ENCODE results near the gene MUC12.

The MUC12 gene

DNA sequence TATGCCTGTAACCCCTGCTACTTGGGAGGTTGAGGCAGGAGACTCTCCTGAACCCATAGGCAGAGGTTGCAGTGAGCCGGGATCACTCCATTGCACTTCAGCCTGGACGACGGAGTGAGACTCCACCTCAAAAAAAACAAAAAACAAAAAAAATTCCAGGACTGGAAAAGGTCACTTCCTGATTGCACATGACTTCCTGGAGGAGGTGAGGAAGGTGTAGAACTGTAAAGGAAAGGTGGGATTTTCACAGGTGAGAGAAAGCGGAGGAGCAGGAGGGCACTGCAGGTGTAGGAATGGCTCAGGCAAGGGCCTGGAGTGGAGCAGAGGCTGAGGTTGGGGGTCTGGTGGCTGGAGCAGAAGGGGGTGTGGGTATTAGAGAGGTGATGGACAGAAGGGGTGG lies 23.3 kb upstream of the MUC12 start:
- Histone ChIP-seq H3K4me3 (ENCODE audit: low read length) (no peak overlapping the region), H3K4me1 (ENCODE audit: control insufficient read depth, insufficient read depth, low read length) (peaks cover 26% of the 10 kb centered on the region), H3K9me3 (ENCODE audit: control insufficient read depth, low read length) (no peaks in the 10 kb centered on the region), H3K36me3 (ENCODE audit: control insufficient read depth, insufficient read depth, low read length) (no peaks in the 10 kb centered on the region), H3K27me3 (ENCODE audit: control insufficient read depth, insufficient read depth, low read length) (peaks cover 7% of the 10 kb centered on the region), H3K9ac (ENCODE audit: low read length) (no peak overlapping the region)

DNA sequence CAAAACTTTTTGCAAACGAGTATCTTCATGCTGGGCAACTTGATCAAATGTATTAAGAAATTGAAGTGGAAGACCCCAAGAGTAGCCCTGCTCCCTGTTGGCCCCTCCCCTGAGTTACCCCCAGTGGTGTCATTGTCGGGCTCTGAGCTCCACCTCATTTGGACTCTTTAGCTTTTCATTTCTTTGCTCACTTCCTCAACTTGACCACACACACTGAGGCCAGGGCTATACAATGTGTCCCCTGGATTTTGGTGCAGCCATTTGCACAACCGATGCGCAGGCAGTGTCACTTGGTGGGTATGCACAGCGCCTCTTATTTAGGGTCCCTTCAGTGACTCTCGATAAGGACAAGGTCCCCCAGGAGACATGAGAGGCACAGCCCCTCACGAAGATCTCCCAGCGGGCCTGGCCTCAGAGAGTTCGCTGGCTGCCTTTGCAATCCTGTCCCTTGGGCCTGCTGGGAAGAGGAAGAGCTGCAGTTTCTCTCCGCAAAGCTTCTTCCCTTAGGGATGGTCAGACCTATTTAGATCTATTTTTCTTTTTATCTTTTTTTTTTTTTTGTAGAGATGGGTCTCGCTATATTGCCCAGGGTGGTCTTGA lies 22.5 kb upstream of the MUC12 start:
- Histone ChIP-seq H3K27me3 (ENCODE audit: control insufficient read depth, insufficient read depth, low read length) (peaks cover 7% of the 10 kb centered on the region), H3K36me3 (ENCODE audit: control insufficient read depth, insufficient read depth, low read length) (no peaks in the 10 kb centered on the region), H3K9me3 (ENCODE audit: control insufficient read depth, low read length) (no peaks in the 10 kb centered on the region), H3K4me3 (ENCODE audit: low read length) (no peak overlapping the region), H3K4me1 (ENCODE audit: control insufficient read depth, insufficient read depth, low read length) (peaks cover 26% of the 10 kb centered on the region), H3K9ac (ENCODE audit: low read length) (no peak overlapping the region)

DNA sequence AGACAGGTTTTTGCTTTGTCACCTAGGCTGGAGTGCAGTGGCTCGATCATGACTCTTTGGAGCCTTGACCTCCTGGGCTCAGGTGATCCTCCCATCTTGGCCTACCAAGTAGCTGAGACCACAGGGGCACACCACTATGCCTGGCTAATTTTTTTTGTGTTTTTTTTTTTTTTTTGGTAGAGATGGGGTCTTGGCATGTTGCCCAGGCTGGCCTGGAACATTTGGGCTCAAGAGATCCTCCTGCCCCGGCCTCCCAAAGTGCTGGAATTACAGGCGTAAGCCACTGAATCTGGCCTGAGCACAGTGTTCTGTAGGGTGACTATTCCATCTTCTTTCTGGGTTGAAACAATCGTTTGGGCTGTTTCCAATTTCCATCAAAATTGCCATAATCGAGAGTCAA lies 21.6 kb upstream of the MUC12 start:
- no peaks in the 10 kb centered on the region for H3K36me3 ChIP-seq (ENCODE audit: control insufficient read depth, insufficient read depth, low read length)
- peaks cover 13% of the 10 kb centered on the region for H3K27me3 ChIP-seq (ENCODE audit: control insufficient read depth, insufficient read depth, low read length)
- H3K4me3 ChIP-seq (ENCODE audit: low read length), result no peak overlapping the region
- H3K9ac ChIP-seq (ENCODE audit: low read length), result no peak overlapping the region
- H3K4me1 ChIP-seq (ENCODE audit: control insufficient read depth, insufficient read depth, low read length), result peaks cover 21% of the 10 kb centered on the region
- H3K9me3 ChIP-seq (ENCODE audit: control insufficient read depth, low read length), result no peaks in the 10 kb centered on the region

DNA sequence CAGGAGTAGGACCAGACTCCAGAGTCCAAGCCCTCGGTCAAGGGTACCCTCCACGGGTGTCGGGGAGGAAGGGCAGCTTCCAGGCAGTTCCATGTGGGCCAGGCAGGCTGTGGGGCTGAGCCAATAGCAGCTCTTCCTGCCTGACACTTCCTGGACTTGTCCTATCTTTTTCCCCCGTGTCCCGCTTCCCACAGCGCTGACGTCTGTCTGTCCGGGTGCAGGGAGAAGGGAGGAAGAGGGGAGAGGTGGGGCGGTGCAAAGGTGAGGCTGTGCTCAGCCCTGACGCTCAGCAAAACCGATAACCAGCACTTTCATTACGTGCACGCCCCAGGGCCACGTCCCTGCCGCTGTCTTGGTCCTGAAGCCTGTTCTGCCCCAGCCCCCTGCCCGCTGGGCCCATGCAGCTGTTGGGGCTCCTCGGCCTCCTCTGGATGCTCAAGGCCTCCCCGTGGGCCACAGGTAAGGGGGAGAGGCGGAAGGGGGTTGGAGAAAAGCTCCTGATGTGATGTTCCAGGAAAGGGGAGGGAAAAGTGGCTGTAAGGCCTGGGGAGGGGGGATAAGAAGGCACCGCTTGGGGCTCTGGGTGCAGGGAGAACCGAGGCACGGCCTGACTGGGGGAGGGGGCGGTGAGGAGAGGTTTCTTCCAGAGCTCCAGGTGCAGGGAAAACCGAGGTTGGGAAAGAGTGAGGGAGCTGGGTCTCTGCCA lies 20.0 kb upstream of the MUC12 start, which contains the start of gene MUC3A:
TSS of gene MUC3A (plus strand) at position 308 of the 706 bp plus-strand sequence. CDS start at position 399, 91 bp downstream.
- peaks cover 9% of the 10 kb centered on the region for H3K4me1 ChIP-seq (ENCODE audit: control insufficient read depth, insufficient read depth, low read length)
- H3K9me3 ChIP-seq (ENCODE audit: control insufficient read depth, low read length), result no peaks in the 10 kb centered on the region
- no peaks in the 10 kb centered on the region for H3K36me3 ChIP-seq (ENCODE audit: control insufficient read depth, insufficient read depth, low read length)
- peak within 1 kb of the TSS; percentile 39 for H3K4me3 ChIP-seq (ENCODE audit: low read length)
- H3K27me3 ChIP-seq (ENCODE audit: control insufficient read depth, insufficient read depth, low read length), result peaks cover 13% of the 10 kb centered on the region
- H3K9ac ChIP-seq (ENCODE audit: low read length), result peak within 1 kb of the TSS; percentile 80

DNA sequence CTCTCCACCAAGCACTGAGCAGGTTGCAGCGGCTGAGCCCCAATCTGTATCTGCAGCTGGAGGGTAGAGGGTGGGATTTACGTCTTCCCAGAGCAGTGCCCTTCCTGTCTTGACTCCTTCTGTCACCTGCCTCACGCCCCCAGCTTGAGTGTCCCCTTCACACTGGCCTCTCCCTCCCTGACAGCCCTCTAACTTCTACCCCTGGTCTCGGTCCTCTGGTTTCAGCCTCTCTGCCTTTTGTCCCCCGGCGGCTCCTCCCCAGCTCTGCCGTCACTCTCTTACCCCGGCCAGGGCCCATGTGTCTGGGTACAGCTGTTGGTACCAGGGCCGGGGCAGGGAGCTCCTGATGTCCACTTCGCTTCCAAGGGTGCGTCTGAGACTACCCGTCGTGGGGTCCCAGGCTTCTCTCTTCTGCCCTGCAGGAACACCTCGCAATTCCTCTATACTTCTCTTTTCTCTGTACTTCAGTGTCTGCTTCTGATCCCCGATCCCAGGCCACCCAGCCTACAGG lies 19.4 kb upstream of the MUC12 start:
- Histone ChIP-seq H3K9ac (ENCODE audit: low read length) (peak overlapping the region; percentile 80), H3K27me3 (ENCODE audit: control insufficient read depth, insufficient read depth, low read length) (peaks cover 13% of the 10 kb centered on the region), H3K9me3 (ENCODE audit: control insufficient read depth, low read length) (no peaks in the 10 kb centered on the region), H3K36me3 (ENCODE audit: control insufficient read depth, insufficient read depth, low read length) (no peaks in the 10 kb centered on the region), H3K4me1 (ENCODE audit: control insufficient read depth, insufficient read depth, low read length) (peaks cover 9% of the 10 kb centered on the region), H3K4me3 (ENCODE audit: low read length) (peak overlapping the region; percentile 39)

- no peaks in the 10 kb centered on the region for H3K9me3 ChIP-seq (ENCODE audit: control insufficient read depth, low read length)
- no peaks in the 10 kb centered on the region for H3K36me3 ChIP-seq (ENCODE audit: control insufficient read depth, insufficient read depth, low read length)
- H3K4me1 ChIP-seq (ENCODE audit: control insufficient read depth, insufficient read depth, low read length), result peaks cover 9% of the 10 kb centered on the region
- no peak overlapping the region for H3K4me3 ChIP-seq (ENCODE audit: low read length)
- no peak overlapping the region for H3K9ac ChIP-seq (ENCODE audit: low read length)
- H3K27me3 ChIP-seq (ENCODE audit: control insufficient read depth, insufficient read depth, low read length), result peaks cover 13% of the 10 kb centered on the region
Observed at GRCh38 chr7:100951172-100951571, 18.2 kb upstream of the MUC12 start.

GRCh38 chr7:100951888-100952560 lies 17.3 kb upstream of the MUC12 start:
- Histone ChIP-seq H3K4me3 (ENCODE audit: low read length) (no peak overlapping the region), H3K9ac (ENCODE audit: low read length) (no peak overlapping the region), H3K4me1 (ENCODE audit: control insufficient read depth, insufficient read depth, low read length) (peaks cover 9% of the 10 kb centered on the region), H3K27me3 (ENCODE audit: control insufficient read depth, insufficient read depth, low read length) (peaks cover 13% of the 10 kb centered on the region), H3K36me3 (ENCODE audit: control insufficient read depth, insufficient read depth, low read length) (no peaks in the 10 kb centered on the region), H3K9me3 (ENCODE audit: control insufficient read depth, low read length) (no peaks in the 10 kb centered on the region)

DNA sequence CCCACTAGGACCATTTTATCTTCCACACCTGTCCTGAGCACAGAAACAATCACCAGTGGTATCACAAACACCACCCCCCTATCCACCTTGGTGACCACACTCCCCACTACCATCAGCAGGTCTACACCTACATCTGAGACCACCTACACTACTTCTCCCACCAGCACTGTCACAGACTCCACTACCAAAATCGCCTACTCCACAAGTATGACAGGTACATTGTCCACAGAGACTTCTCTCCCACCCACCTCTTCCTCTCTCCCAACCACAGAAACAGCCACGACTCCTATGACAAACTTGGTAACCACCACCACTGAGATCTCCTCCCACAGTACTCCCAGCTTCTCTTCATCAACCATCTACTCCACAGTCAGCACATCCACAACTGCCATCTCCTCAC lies 16.7 kb upstream of the MUC12 start:
- Histone ChIP-seq H3K9me3 (ENCODE audit: control insufficient read depth, low read length) (no peaks in the 10 kb centered on the region), H3K27me3 (ENCODE audit: control insufficient read depth, insufficient read depth, low read length) (peaks cover 13% of the 10 kb centered on the region), H3K9ac (ENCODE audit: low read length) (no peak overlapping the region), H3K36me3 (ENCODE audit: control insufficient read depth, insufficient read depth, low read length) (no peaks in the 10 kb centered on the region), H3K4me1 (ENCODE audit: control insufficient read depth, insufficient read depth, low read length) (peaks cover 9% of the 10 kb centered on the region), H3K4me3 (ENCODE audit: low read length) (no peak overlapping the region)

DNA sequence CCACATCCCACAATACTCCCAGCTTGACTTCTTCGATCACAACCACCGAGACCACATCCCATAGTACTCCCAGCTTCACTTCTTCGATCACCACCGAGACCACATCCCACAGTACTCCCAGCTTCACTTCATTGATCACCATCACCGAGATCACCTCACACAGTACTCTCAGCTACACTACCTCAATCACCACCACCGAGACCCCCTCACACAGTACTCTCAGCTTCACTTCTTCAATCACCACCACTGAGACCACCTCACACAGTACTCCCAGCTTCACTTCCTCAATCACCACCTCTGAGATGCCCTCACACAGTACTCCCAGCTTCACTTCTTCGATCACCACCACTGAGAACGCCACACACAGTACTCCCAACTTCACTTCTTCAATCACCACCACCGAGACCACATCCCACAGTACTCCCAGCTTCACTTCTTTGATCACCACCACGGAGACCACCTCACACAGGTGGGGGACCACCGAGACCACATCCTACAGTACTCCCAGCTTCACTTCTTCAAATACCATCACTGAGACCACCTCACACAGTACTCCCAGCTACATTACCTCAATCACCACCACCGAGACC lies 11.4 kb upstream of the MUC12 start:
- Histone ChIP-seq H3K4me1 (ENCODE audit: control insufficient read depth, insufficient read depth, low read length) (no peaks in the 10 kb centered on the region), H3K4me3 (ENCODE audit: low read length) (no peak overlapping the region), H3K9me3 (ENCODE audit: control insufficient read depth, low read length) (no peaks in the 10 kb centered on the region), H3K9ac (ENCODE audit: low read length) (no peak overlapping the region), H3K27me3 (ENCODE audit: control insufficient read depth, insufficient read depth, low read length) (peaks cover 9% of the 10 kb centered on the region), H3K36me3 (ENCODE audit: control insufficient read depth, insufficient read depth, low read length) (no peaks in the 10 kb centered on the region)

DNA sequence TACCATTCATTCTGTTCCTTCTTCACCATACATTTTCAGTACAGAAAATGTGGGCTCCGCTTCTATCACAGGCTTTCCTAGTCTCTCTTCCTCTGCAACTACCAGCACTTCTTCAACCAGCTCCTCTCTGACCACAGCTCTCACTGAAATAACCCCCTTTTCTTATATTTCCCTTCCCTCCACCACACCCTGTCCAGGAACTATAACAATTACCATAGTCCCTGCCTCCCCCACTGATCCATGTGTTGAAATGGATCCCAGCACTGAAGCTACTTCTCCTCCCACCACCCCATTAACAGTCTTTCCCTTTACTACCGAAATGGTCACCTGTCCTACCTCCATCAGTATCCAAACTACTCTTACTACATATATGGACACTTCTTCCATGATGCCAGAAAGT lies 9.5 kb upstream of the MUC12 start:
- H3K27me3 ChIP-seq (ENCODE audit: control insufficient read depth, insufficient read depth, low read length), result peaks cover 21% of the 10 kb centered on the region
- H3K4me1 ChIP-seq (ENCODE audit: control insufficient read depth, insufficient read depth, low read length), result no peaks in the 10 kb centered on the region
- no peak overlapping the region for H3K9ac ChIP-seq (ENCODE audit: low read length)
- H3K36me3 ChIP-seq (ENCODE audit: control insufficient read depth, insufficient read depth, low read length), result no peaks in the 10 kb centered on the region
- H3K4me3 ChIP-seq (ENCODE audit: low read length), result no peak overlapping the region
- no peaks in the 10 kb centered on the region for H3K9me3 ChIP-seq (ENCODE audit: control insufficient read depth, low read length)

DNA sequence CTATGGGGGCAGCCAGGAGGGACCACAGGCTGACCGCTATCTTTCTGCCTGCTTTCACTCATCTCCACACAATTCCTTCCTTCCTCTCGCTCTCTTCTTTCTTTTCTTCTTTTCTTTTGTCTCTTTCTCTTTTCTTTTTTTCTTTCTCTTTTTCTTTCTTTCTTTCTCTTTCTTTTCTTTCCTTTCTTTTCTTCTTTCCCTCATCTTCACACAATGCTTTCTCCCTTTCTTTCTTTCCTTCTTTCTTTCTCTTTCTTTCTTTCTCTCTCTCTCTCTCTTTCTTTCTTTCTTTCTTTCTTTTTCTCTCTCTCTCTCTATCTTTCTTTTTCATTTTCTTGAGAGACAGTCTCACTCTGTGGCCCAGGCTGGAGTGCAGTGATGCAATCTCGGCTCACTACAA lies 6.8 kb upstream of the MUC12 start:
- H3K9ac ChIP-seq (ENCODE audit: low read length), result no peak overlapping the region
- H3K36me3 ChIP-seq (ENCODE audit: control insufficient read depth, insufficient read depth, low read length), result no peaks in the 10 kb centered on the region
- H3K4me3 ChIP-seq (ENCODE audit: low read length), result no peak overlapping the region
- peaks cover 25% of the 10 kb centered on the region for H3K4me1 ChIP-seq (ENCODE audit: control insufficient read depth, insufficient read depth, low read length)
- no peaks in the 10 kb centered on the region for H3K9me3 ChIP-seq (ENCODE audit: control insufficient read depth, low read length)
- H3K27me3 ChIP-seq (ENCODE audit: control insufficient read depth, insufficient read depth, low read length), result peaks cover 47% of the 10 kb centered on the region

DNA sequence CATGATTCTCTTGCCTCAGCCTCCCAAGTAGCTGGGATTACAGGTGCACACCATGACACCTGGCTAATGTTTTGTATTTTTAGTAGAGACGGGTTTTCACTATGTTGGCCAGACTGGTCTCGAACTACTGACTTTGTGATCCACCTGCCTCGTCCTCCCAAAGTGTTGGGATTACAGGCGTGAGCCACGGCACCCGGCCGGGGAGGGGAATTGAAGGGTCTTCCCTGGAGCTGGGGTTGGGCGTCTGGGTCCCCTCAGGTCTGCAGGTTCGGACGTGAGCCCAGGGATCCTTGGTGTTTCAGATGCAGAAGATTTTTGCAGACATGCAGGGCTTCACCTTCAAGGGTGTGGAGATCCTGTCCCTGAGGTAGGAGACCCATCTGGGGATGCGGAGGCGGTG lies 6.0 kb upstream of the MUC12 start:
- Histone ChIP-seq H3K9ac (ENCODE audit: low read length) (no peak overlapping the region), H3K4me3 (ENCODE audit: low read length) (no peak overlapping the region), H3K36me3 (ENCODE audit: control insufficient read depth, insufficient read depth, low read length) (no peaks in the 10 kb centered on the region), H3K4me1 (ENCODE audit: control insufficient read depth, insufficient read depth, low read length) (peaks cover 27% of the 10 kb centered on the region), H3K27me3 (ENCODE audit: control insufficient read depth, insufficient read depth, low read length) (peaks cover 55% of the 10 kb centered on the region), H3K9me3 (ENCODE audit: control insufficient read depth, low read length) (no peaks in the 10 kb centered on the region)

Measured in mucosa of stomach (tissue), 1 donor.